HepG2 (cell line): ENCODE data around the gene BIN1. TPM values are rescaled to one million over a fixed set of nuclear protein-coding genes. Genes with fewer than 3 reads are reported as not detected.

Source experiments
- ATAC-seq: fragments of 200-7000 bp; cut with Tn5 transposase; 3 replicates; pipeline ENCODE4 v1.9.1; 2020; ENCODE audit warnings: mild to moderate bottlenecking, moderate library complexity
- BruUV-seq: library from RNA; stranded (reverse); fragments of 400-500 nt; replicated peaks from 2 replicates; lab custom pipeline; 2021; lab: Mats Ljungman, UMichigan
- CTCF ChIA-PET: fragments of 300-600 bp; formaldehyde crosslinking; extraction: SDS; loops from one replicate; lab custom pipeline; 2021; ENCODE audit warnings: low total read pairs, inconsistent platforms, low intra/inter-chr PET ratio; lab: Yijun Ruan, JAX
- POLR2A ChIA-PET: fragments of 350-600 bp; sonication (Branson Sonifier 250); formaldehyde crosslinking; loops from one replicate; lab custom pipeline; 2020; ENCODE audit warnings: antibody characterized with exemption, inconsistent platforms; lab: Yijun Ruan, JAX
- DNase-seq: peaks from one replicate; pipeline ENCODE4 v3.0.0-alpha.2; 2015; ENCODE audit warnings: low spot score
- FAIRE-seq: peaks from 3 replicates; lab custom pipeline; 2011; peaks lifted over from hg19 to GRCh38; lab: Jason Lieb, UNC
- H2AFZ ChIP-seq: one replicate; pipeline ENCODE4 v1.6.1; 2011; ENCODE audit warnings: low read length, inconsistent platforms
- H3K27ac ChIP-seq: fragments of 300-600 bp; 3 replicates; pipeline ENCODE4 v1.8.0; 2011; ENCODE audit warnings: mixed run types, mild to moderate bottlenecking, mixed read lengths, low read length, inconsistent platforms; ENCODE audit not compliant: insufficient read depth; ENCODE audit errors: extremely low read length
- H3K27me3 ChIP-seq, 2 experiments: fragments of 200-600 bp in 1 of 2; 2 replicates in 1 of 2; 3 replicates in 1 of 2; pipeline versions ENCODE4 v1.6.0 to v1.8.0; 2011; ENCODE audit warnings: low read length in 2 of 2, mild to moderate bottlenecking in 2 of 2, moderate library complexity in 2 of 2, inconsistent platforms in 1 of 2; ENCODE audit not compliant: insufficient read depth in 2 of 2, control insufficient read depth in 1 of 2
- H3K36me3 ChIP-seq, 2 experiments: fragments of 200-600 bp in 1 of 2; replicated peaks in 1 of 2; 2 replicates in 1 of 2; 3 replicates in 1 of 2; pipeline versions ENCODE4 v1.5.1 to v1.8.0; 2011; ENCODE audit warnings: low read length in 2 of 2, inconsistent platforms in 1 of 2; ENCODE audit not compliant: insufficient read depth in 2 of 2, control insufficient read depth in 1 of 2
- H3K4me1 ChIP-seq: 2 replicates; pipeline ENCODE4 v1.5.1; 2012; ENCODE audit warnings: low read length, inconsistent platforms; ENCODE audit not compliant: insufficient read depth
- H3K4me2 ChIP-seq: 2 replicates; pipeline ENCODE4 v1.6.0; 2011; ENCODE audit warnings: low read depth, low read length, inconsistent platforms
- H3K4me3 ChIP-seq, 3 experiments: fragments of 200-600 bp in 1 of 3; sonication (generic), shearing (Covaris generic) in 1 of 3; replicated peaks in 1 of 3; 2 replicates each; pipeline ENCODE4 v1.5.1; 2011 to 2016; ENCODE audit warnings: low read length in 3 of 3, inconsistent platforms in 2 of 3, low read depth in 2 of 3, mild to moderate bottlenecking in 2 of 3, control low read depth in 1 of 3, mixed read lengths in 1 of 3; ENCODE audit not compliant: insufficient read depth in 1 of 3
- H3K79me2 ChIP-seq: one replicate; pipeline ENCODE4 v1.6.1; 2011; ENCODE audit warnings: low read length, inconsistent platforms; ENCODE audit not compliant: insufficient read depth
- H3K9ac ChIP-seq: 2 replicates; pipeline ENCODE4 v1.6.0; 2011; ENCODE audit warnings: mild to moderate bottlenecking, low read depth, low read length, inconsistent platforms; ENCODE audit not compliant: insufficient read depth
- H3K9me3 ChIP-seq: 2 replicates; pipeline ENCODE4 v1.5.1; 2012; ENCODE audit warnings: mild to moderate bottlenecking, low read length
- H4K20me1 ChIP-seq: 2 replicates; pipeline ENCODE4 v1.6.0; 2011; ENCODE audit warnings: inconsistent platforms, mild to moderate bottlenecking, low read length, moderate library complexity; ENCODE audit not compliant: insufficient read depth
- DR1 ChIP-seq: sonication (generic); formaldehyde crosslinking; IDR thresholded peaks from 2 replicates; pipeline ENCODE4 v1.8.0; 2021; ENCODE audit warnings: mild to moderate bottlenecking, missing genetic modification reagents, inconsistent platforms
- MAFG ChIP-seq: sonication (generic); formaldehyde crosslinking; IDR thresholded peaks from 2 replicates; pipeline ENCODE4 v1.5.1; 2020; ENCODE audit warnings: mild to moderate bottlenecking, missing genetic modification reagents
- NFYB ChIP-seq: sonication (generic); formaldehyde crosslinking; IDR thresholded peaks from 2 replicates; pipeline ENCODE4 v1.4.0; 2020; ENCODE audit warnings: missing genetic modification reagents
- ZNF614 ChIP-seq: IDR thresholded peaks from 2 replicates; pipeline ENCODE4 v1.6.1; 2018; ENCODE audit warnings: missing biosample characterization, missing genetic modification reagents, inconsistent platforms, borderline replicate concordance
- ZNF768 ChIP-seq: sonication (generic); formaldehyde crosslinking; IDR thresholded peaks from 2 replicates; pipeline ENCODE4 v1.4.0; 2020; ENCODE audit warnings: missing genetic modification reagents
- WGBS: methylation state at CpG from one replicate; pipeline ENCODE4 v1.1.6; 2017; ENCODE audit warnings: low lambda C conversion rate; 5-methylcytosine and 5-hydroxymethylcytosine counted together
- in situ Hi-C: cut with HindIII; loops from 2 replicates; pipeline ENCODE4 v1.10.0; 2017; ENCODE audit warnings: low pct_unique_long_range_greater_than_20kb; ENCODE audit not compliant: extremely low pct_ligation_motif_present
- intact Hi-C: fragments of 100-400 bp; cut with micrococcal nuclease; formaldehyde crosslinking; loops from one replicate; pipeline ENCODE4 v1.10.0; 2022; ENCODE audit not compliant: unreplicated experiment
- polyA plus RNA-seq, 8 experiments: library from polyadenylated mRNA; depleted of rRNA in 3 of 8; stranded (reverse) in 7 of 8; unstranded in 1 of 8; fragments of >200 nt; fragmentation: Illumina TruSeq in 4 of 8; extraction: Trizol in 4 of 8; gene quantifications; 2 replicates each; pipeline versions ENCODE4 v1.2.1 to v1.2.3, GENCODE V29; 2011 to 2016; ENCODE audit warnings: low read depth in 4 of 8, missing spikeins in 1 of 8, mixed read lengths in 1 of 8; ENCODE audit not compliant: insufficient read depth in 1 of 8
- total RNA-seq, 5 experiments: library from RNA; depleted of rRNA; stranded (reverse); fragments of >200 nt; fragmentation: Illumina TruSeq; extraction: Trizol; gene quantifications; 2 replicates each; pipeline ENCODE4 v1.2.3, GENCODE V29; 2016; ENCODE audit warnings: low read depth in 1 of 5
- TF ChIP-seq, protein P1 (sequence below): sonication (generic); formaldehyde crosslinking; IDR thresholded peaks from 2 replicates; pipeline ENCODE4 v1.5.1; 2020; ENCODE audit warnings: missing genetic modification reagents, mild to moderate bottlenecking, borderline replicate concordance

Gene BIN1
- total and polyA plus RNA-seq, 2 of the 13 experiments (the other 11 are each of a cell fraction or from before 2014, with no cell fraction given): 0.93 to 1.2 TPM

DNA sequence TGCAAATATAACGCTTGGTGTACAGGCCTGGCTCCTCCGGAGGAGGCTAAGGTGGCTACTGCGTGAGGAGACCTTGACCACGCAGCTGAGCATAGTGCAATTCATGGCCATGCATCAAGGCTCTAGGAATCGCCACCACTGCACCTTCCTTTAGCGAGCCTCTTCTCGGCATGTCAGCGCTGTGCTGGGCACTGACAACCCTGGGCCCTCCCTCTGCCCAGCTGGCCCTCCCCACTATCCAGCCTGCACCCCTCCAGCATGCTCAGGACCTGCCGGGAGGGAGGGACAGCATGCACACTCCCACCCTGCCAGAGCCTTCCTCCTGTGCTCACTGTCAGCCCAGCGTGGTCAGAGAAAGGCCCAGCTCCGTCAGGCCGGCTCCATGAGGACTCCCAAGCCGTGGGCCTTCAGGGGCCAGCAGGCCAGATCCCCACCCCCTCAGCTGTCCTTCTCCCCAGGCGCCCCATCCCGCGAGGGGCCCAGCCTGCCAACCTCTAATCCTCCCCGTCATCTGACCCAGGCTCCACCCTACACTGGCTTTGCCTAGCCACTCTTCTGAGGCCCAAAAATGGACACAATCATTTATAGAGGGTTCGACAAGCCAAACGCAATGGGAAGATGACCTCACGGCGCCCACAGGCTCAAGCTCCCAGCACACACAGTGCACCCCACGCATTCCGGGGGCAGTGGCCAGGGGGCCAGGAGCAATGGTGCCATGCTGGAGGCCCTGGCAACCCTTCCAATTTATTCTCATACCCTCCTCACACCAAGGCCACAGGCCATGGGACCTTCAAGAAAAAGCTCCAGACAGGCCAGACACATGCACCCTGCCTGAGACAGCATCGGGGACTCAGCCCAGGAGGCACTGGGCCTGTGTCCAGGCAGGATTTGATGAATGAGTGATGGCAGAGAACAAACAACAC is 3.5 kb downstream of the BIN1 start:
- Histone ChIP-seq H3K27me3 (peaks cover 15 to 79% of the 10 kb centered on the region in 2 experiments), H3K27ac (no peak overlapping the region)
- no peak for DNase-seq
- BruUV-seq: no TSS peak
- WGBS: 48% methylated on average over 16 of the region's 24 CpGs
- in situ Hi-C loops: no loop called here
- TF ChIP-seq DR1 (CRISPR knock-in tag): no peak
- peak; percentile 7; the same call in 1 of the 2 replicates for TF ChIP-seq ZNF768 (CRISPR knock-in tag)
- no peak for TF ChIP-seq ZNF614 (CRISPR knock-in tag)
- TF ChIP-seq, all 625 proteins: peak for 1
- no peaks in the 10 kb centered on the region for H3K9me3 ChIP-seq
- H3K36me3 ChIP-seq: no peaks in the 10 kb centered on the region
- POLR2A ChIA-PET: no interaction called here
- CTCF ChIA-PET: no interaction called here
- H2AFZ ChIP-seq: no peak overlapping the region
- no peaks in the 10 kb centered on the region for H3K79me2 ChIP-seq
- intact Hi-C loops: no loop called here
- no peak overlapping the region for H3K9ac ChIP-seq
- H4K20me1 ChIP-seq: no peaks in the 10 kb centered on the region
- no peak overlapping the region for H3K4me2 ChIP-seq
- H3K4me1 ChIP-seq: peaks cover 36% of the 10 kb centered on the region
- no peak for FAIRE-seq
- no peak overlapping the region for H3K4me3 ChIP-seq
- no peak for ATAC-seq

DNA sequence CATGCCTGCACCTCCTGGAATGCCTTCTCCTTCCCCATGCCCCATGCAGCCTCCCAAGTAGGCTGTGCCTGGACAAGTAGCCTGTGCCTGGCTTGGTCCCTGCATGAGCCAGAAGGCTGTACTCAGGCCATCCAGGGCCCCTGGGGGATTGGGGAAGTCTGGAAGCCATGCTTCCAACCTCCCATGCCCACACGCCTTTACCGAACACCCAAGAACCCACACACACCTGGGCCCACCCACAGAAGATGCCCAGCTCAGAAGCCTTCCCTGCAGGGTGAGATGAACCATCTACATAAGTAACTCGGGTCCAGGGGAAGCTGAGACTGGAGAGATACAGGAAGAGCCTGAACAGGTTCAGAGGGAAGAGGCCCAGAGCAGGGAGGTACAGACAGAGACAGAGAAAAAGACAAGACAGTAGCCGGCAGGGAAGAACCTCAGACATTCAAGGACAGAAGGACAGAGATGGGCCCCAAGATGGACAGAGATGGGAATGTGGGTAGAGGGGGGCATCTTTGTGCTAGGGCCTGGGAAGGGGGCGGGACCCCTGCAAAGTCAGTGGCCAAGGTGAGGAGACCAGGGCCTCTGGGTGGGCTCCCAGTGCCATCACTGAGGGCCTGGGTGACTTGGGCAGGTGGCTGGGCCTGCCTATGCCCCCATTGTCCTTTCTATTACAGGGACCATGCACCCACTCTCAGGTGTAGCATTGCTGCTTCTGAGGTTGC is 4.3 kb downstream of the BIN1 start:
- Histone ChIP-seq H3K27ac (no peak overlapping the region), H3K36me3 (no peaks in the 10 kb centered on the region), H3K27me3 (peaks cover 13 to 71% of the 10 kb centered on the region in 2 experiments), H3K4me2 (no peak overlapping the region), H3K4me1 (peaks cover 29% of the 10 kb centered on the region), H2AFZ (no peak overlapping the region), H3K9me3 (no peaks in the 10 kb centered on the region), H3K4me3 (no peak overlapping the region), H4K20me1 (no peaks in the 10 kb centered on the region), H3K9ac (no peak overlapping the region), H3K79me2 (no peaks in the 10 kb centered on the region)
- FAIRE-seq (no peak), DNase-seq (no peak), ATAC-seq (no peak)
- ChIA-PET POLR2A (no interaction called here), CTCF (no interaction called here)
- in situ Hi-C loops (no loop called here), intact Hi-C loops (no loop called here)
- no peak for TF ChIP-seq NFYB (CRISPR knock-in tag)
- TF ChIP-seq MAFG (CRISPR knock-in tag): no peak
- TF ChIP-seq, protein P1, sequence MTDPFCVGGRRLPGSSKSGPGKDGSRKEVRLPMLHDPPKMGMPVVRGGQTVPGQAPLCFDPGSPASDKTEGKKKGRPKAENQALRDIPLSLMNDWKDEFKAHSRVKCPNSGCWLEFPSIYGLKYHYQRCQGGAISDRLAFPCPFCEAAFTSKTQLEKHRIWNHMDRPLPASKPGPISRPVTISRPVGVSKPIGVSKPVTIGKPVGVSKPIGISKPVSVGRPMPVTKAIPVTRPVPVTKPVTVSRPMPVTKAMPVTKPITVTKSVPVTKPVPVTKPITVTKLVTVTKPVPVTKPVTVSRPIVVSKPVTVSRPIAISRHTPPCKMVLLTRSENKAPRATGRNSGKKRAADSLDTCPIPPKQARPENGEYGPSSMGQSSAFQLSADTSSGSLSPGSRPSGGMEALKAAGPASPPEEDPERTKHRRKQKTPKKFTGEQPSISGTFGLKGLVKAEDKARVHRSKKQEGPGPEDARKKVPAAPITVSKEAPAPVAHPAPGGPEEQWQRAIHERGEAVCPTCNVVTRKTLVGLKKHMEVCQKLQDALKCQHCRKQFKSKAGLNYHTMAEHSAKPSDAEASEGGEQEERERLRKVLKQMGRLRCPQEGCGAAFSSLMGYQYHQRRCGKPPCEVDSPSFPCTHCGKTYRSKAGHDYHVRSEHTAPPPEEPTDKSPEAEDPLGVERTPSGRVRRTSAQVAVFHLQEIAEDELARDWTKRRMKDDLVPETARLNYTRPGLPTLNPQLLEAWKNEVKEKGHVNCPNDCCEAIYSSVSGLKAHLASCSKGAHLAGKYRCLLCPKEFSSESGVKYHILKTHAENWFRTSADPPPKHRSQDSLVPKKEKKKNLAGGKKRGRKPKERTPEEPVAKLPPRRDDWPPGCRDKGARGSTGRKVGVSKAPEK: no peak
- BruUV-seq: no TSS peak
- 53% methylated on average over 5 of the region's 5 CpGs for WGBS
